ENCODE data around the gene EFR3B.

Gene EFR3B

DNA sequence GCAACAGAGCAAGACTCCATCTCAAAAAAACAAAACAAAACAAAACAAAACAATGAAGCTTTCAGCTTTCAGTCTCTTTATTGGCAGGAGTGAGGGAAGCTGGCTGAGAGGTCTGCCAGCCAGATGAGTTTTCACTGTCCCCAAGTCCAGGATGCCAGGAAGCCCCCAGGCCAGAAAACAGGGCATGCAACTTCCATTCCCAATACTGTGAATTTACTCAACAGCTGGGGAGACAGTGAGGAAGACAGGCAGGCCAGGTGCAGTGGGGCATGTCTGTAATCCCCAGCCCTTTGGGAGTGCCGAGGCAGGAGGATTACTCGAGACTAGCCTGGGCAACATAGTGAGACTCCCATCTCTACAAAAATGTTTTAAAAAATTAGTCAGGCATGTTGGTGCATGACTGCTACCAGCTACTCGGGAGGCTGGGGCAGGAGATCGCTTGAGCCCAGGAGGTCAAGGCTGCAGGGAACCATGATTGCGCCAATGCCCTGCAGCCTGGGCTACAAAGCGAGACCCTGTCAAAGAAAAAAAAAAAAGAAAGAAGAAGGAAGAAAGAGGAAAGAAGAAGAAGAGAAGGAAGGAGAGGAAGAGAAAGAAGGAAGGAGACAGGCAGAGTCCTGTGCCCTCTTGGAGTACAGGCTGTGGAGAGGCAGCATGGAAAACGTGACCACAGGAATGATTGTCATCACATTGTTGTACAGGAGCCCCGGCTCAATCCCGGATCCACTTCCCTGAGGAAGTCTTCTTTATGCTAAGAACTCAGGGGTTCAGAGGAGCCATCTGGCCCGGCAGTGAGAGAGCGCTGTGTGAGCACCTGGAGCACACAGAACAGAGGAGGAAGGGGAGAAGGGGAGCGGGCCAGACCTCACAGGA lies 155.7 kb downstream of the EFR3B start:
- DNase-seq = no peak

DNA sequence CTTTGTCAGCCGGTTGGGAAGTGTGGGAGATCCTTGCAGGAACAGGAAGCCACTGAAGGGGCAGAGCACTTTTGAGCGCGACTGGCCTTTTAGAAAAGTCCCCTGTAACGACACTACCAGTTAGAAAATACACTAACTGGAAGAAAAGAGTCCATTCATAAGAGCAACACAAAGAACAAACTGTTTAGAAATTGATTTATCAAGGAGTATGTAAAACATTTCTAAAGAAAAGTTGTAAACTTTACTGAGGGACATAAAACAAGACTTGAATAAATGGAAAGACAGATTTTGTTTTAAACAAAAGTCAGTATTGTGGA lies 156.3 kb downstream of the EFR3B start:
- DNase-seq = no peak

DNA sequence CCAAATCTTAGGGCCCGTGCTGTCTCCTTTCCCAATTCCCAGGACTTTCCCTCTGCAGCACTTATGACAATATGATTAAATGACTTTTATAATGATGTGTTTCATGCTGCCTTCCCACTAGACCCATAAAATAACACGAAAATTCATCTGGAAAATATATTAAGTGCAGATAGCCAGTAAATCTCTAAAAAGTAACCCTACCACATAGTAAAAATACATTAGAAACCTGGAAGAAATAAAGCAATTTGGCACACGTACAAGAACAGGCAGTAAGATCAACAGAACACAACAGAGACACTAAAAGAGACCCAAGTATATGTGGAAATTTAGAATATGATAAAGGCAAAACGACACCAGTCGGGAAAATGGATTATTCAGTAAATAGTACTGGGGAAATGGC lies 156.7 kb downstream of the EFR3B start:
- no peak for DNase-seq

DNA sequence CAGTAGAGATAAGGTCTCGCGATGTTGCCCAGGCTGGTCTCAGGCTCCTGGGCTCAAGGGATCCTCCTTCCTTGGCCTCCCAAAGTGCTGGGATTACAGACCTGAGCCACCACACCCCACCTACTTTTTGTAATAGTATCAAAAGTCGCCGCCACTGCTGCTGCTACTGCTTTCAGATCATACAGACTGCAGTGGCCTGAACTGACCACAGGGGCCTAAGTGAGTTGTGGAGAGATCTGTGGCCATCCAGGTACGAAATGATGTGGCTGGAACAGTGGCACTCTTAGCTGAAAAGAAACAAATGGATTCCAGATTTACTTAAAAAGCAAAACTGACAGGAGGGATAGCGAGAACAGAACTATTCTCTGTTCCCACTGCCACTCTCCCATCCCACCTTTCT lies 159.4 kb downstream of the EFR3B start:
- DNase-seq = no peak

DNA sequence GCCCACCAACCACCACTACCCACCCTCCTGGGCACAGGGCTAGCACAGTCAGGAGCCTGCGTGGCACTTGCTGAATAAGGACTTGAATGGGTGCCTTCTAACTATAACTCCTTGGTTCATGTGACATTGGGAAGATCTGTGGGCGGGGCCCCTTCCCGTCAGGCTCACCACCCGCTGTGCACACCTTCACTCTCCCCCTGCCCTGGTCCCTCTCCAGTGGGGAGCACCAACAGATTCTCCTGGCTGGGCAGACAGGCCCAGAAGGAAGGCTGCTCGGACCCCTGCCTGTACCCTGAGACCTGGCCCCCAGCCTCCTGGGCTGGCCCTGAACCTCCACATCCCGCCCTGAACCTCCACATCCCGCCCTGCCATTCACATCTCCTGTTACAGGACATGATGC lies 159.9 kb downstream of the EFR3B start:
- no peak for DNase-seq

DNA sequence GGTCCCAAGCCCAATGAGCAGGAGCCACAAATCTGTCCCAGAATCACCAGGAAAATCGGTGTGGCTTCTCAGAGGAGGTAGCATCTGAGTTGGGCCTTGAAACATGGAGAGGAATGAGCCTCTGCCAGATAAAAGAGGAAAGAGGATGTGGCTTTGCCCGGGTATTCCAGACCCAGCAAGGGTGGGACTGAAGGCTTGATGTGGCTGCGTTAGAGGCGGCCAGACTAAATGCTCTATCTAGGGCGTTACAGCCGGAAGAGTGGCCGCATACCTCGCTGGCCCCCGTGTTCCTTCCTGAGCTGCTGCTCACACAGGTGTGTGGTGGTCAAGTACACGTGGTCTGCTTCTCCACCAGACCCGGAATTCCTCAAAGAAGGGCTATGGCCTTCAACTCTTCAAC lies 160.4 kb downstream of the EFR3B start:
- DNase-seq = no peak

DNA sequence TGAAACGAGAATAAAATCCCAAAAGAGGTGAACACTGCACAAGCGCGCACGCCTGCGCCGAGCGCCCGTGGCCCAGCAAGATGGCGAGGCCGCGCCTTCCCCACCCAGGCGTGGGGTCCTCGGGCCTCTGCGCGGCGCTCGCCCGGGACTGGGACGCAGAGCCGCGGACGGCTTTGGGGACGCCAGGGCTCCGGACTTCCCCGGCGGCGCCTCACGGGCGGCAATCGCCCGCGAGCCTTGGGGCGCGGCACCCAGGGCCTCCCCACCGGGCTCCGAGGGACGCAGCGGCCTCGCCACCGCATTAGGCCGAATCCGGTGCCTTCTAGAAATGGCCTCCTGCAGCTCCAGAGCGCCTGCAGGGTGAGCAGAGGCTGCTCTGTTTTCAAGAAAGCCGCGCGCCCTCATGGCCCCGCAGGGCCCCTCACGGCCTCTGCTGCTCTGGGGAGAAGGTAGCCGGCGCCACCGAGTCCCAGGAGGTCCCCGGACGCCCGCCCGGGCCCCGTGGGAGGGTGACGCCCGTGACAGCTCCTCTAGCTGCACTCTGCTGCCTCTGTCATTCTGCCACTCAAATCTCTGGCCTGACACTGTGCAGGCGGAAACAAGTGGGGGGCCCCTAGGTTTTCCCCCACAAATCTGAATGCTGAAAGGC lies 162.4 kb downstream of the EFR3B start:
- DNase-seq = no peak

DNA sequence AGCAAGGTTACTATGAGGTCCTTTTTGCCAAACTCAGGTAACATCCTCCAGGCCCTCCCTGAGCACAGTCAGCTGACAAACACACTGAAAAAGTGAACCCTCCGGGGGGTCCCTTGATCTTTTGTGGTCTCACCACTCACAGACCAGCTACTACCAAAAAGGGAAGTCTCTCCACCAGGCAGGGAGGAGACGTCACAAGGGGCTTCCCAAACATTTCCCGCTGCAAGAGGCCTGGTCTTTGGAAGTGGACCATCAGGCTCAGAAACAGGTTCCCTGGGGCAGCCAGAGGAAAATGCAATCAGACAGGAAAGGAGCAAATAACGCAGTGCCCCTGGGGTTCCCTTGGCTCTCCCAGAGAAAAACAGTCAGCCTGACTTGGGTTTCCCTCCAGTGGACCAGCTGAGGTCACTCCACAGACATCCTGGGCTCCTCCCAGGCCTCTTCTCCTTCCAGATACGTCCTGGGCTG lies 165.2 kb downstream of the EFR3B start:
- no peak for DNase-seq

All from NCI-H446 (cell line).